ENCODE results near the gene SLFNL1. TPM values are rescaled to one million over a fixed set of nuclear protein-coding genes. Genes with fewer than 3 reads are reported as not detected.

The SLFNL1 gene
- polyA plus RNA-seq, 3 donors = 0.04 to 0.11 TPM; not detected in 1

GRCh38 chr1:40981691-40982448 is 39.7 kb downstream of the SLFNL1 start:
- peaks cover 17% of the 10 kb centered on the region for H3K4me1 Mint-ChIP-seq
- H3K4me3 Mint-ChIP-seq = no peak overlapping the region
- peaks cover 38% of the 10 kb centered on the region in 2 donors for H3K36me3 Mint-ChIP-seq
- peaks cover 38% of the 10 kb centered on the region for H3K79me2 ChIP-seq (ENCODE audit: insufficient read depth, low read length)
- DNase-seq = no peak
- intact Hi-C loops (cut with micrococcal nuclease) = no loop called here
- H2AFZ ChIP-seq (ENCODE audit: insufficient read depth, low read depth, low read length, poor library complexity, severe bottlenecking) = no peak overlapping the region
- H3K4me1 ChIP-seq (ENCODE audit: control insufficient read depth in 1 of 2, insufficient read depth in 2 of 2, low read length in 2 of 2) = peaks cover 13 to 21% of the 10 kb centered on the region in 2 donors
- no peaks in the 10 kb centered on the region for H3K27me3 ChIP-seq (ENCODE audit: control insufficient read depth in 2 of 2, insufficient read depth in 2 of 2, low read length in 2 of 2)
- H4K20me1 ChIP-seq (ENCODE audit: insufficient read depth, low read length) = no peaks in the 10 kb centered on the region
- peaks cover 0 to 2% (median 0%) of the 10 kb centered on the region in 7 donors for H3K9me3 Mint-ChIP-seq
- no peak overlapping the region for H3K27ac Mint-ChIP-seq
- no peak overlapping the region for H3K27ac ChIP-seq (ENCODE audit: low read depth in 1 of 2, low read length in 2 of 2)
- TF ChIP-seq, protein P1, sequence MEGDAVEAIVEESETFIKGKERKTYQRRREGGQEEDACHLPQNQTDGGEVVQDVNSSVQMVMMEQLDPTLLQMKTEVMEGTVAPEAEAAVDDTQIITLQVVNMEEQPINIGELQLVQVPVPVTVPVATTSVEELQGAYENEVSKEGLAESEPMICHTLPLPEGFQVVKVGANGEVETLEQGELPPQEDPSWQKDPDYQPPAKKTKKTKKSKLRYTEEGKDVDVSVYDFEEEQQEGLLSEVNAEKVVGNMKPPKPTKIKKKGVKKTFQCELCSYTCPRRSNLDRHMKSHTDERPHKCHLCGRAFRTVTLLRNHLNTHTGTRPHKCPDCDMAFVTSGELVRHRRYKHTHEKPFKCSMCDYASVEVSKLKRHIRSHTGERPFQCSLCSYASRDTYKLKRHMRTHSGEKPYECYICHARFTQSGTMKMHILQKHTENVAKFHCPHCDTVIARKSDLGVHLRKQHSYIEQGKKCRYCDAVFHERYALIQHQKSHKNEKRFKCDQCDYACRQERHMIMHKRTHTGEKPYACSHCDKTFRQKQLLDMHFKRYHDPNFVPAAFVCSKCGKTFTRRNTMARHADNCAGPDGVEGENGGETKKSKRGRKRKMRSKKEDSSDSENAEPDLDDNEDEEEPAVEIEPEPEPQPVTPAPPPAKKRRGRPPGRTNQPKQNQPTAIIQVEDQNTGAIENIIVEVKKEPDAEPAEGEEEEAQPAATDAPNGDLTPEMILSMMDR (IDR thresholded peaks at IDR 0.05) = no peak
- H3K36me3 ChIP-seq (replicated peaks in 1 of 2; ENCODE audit: control insufficient read depth in 1 of 2, insufficient read depth in 2 of 2, low read length in 2 of 2) = peaks cover 35 to 38% of the 10 kb centered on the region in 2 donors
- no peaks in the 10 kb centered on the region for H3K9me3 ChIP-seq (replicated peaks in 1 of 2; ENCODE audit: control insufficient read depth in 1 of 2, insufficient read depth in 1 of 2, low read length in 2 of 2)
- no peak overlapping the region for H3K4me2 ChIP-seq (replicated peaks; ENCODE audit: extremely low read depth, low read length, poor library complexity, severe bottlenecking)
- no peak overlapping the region for H3K4me3 ChIP-seq (replicated peaks in 1 of 3; ENCODE audit: low read depth in 2 of 3, low read length in 3 of 3)
- 100% methylated on average over 8 of the region's 14 CpGs for WGBS (ENCODE audit: insufficient coverage)
- H3K9ac ChIP-seq (ENCODE audit: insufficient read depth, low read length, poor library complexity, severe bottlenecking) = no peak overlapping the region
- H3K27me3 Mint-ChIP-seq (ENCODE audit: low read depth in 3 of 3) = peaks cover 0 to 6% (median 4%) of the 10 kb centered on the region in 3 donors

- peaks cover 22 to 25% of the 10 kb centered on the region in 2 donors for H3K36me3 ChIP-seq (replicated peaks in 1 of 2; ENCODE audit: control insufficient read depth in 1 of 2, insufficient read depth in 2 of 2, low read length in 2 of 2)
- H3K4me3 ChIP-seq (replicated peaks in 1 of 3; ENCODE audit: low read depth in 2 of 3, low read length in 3 of 3) = peak overlapping the region; percentile 39 to 79 (median 60)
- intact Hi-C loops (cut with micrococcal nuclease) = no loop called here
- WGBS (ENCODE audit: insufficient coverage) = 37% methylated on average over 26 of the region's 27 CpGs
- Mint-ChIP-seq H3K27ac (peak overlapping the region in 6 of 7 donors; percentile 46 to 79 (median 65)), H3K4me1 (peaks cover 17% of the 10 kb centered on the region), H3K9me3 (peaks cover 0 to 2% (median 0%) of the 10 kb centered on the region in 7 donors), H3K4me3 (peak overlapping the region; percentile 86 to 92), H3K27me3 (ENCODE audit: low read depth in 3 of 3) (peaks cover 0 to 6% (median 4%) of the 10 kb centered on the region in 3 donors), H3K36me3 (peaks cover 25 to 26% of the 10 kb centered on the region in 2 donors)
- peak overlapping the region; percentile 74 for H3K9ac ChIP-seq (ENCODE audit: insufficient read depth, low read length, poor library complexity, severe bottlenecking)
- peak overlapping the region; percentile 87 for H2AFZ ChIP-seq (ENCODE audit: insufficient read depth, low read depth, low read length, poor library complexity, severe bottlenecking)
- no peaks in the 10 kb centered on the region for H3K9me3 ChIP-seq (replicated peaks in 1 of 2; ENCODE audit: control insufficient read depth in 1 of 2, insufficient read depth in 1 of 2, low read length in 2 of 2)
- TF ChIP-seq, protein P1 (IDR thresholded peaks at IDR 0.05) = no peak
- no peaks in the 10 kb centered on the region for H4K20me1 ChIP-seq (ENCODE audit: insufficient read depth, low read length)
- no peak for DNase-seq
- H3K4me2 ChIP-seq (replicated peaks; ENCODE audit: extremely low read depth, low read length, poor library complexity, severe bottlenecking) = peak overlapping the region; percentile 75
- peaks cover 13 to 21% of the 10 kb centered on the region in 2 donors for H3K4me1 ChIP-seq (ENCODE audit: control insufficient read depth in 1 of 2, insufficient read depth in 2 of 2, low read length in 2 of 2)
- H3K27me3 ChIP-seq (ENCODE audit: control insufficient read depth in 2 of 2, insufficient read depth in 2 of 2, low read length in 2 of 2) = no peaks in the 10 kb centered on the region
- H3K79me2 ChIP-seq (ENCODE audit: insufficient read depth, low read length) = peaks cover 38% of the 10 kb centered on the region
- peak overlapping the region in 1 of 2 donors; percentile 51 for H3K27ac ChIP-seq (ENCODE audit: low read depth in 1 of 2, low read length in 2 of 2)
Measured at GRCh38 chr1:40980453-40981121, 40.9 kb downstream of the SLFNL1 start.

Measured in CD14-positive monocyte (primary cell).